MM.1S (cell line): ENCODE measurements around the gene PLA2G4B.

Source experiments
- DNase-seq: peaks from one replicate; pipeline ENCODE4 v3.0.0-alpha.2; 2015
- H2AFZ ChIP-seq: fragments of 300-600 bp; sonication (generic); 2 replicates; pipeline ENCODE4 v1.6.0; 2016; ENCODE audit warnings: antibody characterized with exemption, low read length
- H3F3A ChIP-seq: fragments of 300-600 bp; sonication (generic); 2 replicates; pipeline ENCODE4 v1.6.1; 2016; ENCODE audit warnings: mild to moderate bottlenecking, antibody characterized with exemption, low read length, moderate library complexity, mixed read lengths; ENCODE audit not compliant: insufficient read depth
- H3K27ac ChIP-seq: fragments of 300-600 bp; sonication (generic); 2 replicates; pipeline ENCODE4 v1.5.1; 2016; ENCODE audit warnings: mild to moderate bottlenecking, low read length
- H3K27me3 ChIP-seq: fragments of 300-600 bp; sonication (generic); replicated peaks from 2 replicates; pipeline ENCODE4 v1.6.0; 2016; ENCODE audit warnings: low read length; ENCODE audit not compliant: insufficient read depth
- H3K36me3 ChIP-seq: fragments of 300-600 bp; sonication (generic); replicated peaks from 2 replicates; pipeline ENCODE4 v1.6.1; 2016; ENCODE audit warnings: mild to moderate bottlenecking, low read length, mixed read lengths; ENCODE audit not compliant: insufficient read depth
- H3K4me1 ChIP-seq: fragments of 300-600 bp; sonication (generic); 2 replicates; pipeline ENCODE4 v1.6.1; 2016; ENCODE audit warnings: low read length, mixed read lengths
- H3K4me2 ChIP-seq: fragments of 300-600 bp; sonication (generic); 2 replicates; pipeline ENCODE4 v1.6.0; 2016; ENCODE audit warnings: low read depth, low read length
- H3K4me3 ChIP-seq: fragments of 300-600 bp; sonication (generic); 2 replicates; pipeline ENCODE4 v1.5.1; 2016; ENCODE audit warnings: low read length, mixed read lengths
- H3K79me2 ChIP-seq: fragments of 300-600 bp; sonication (generic); 2 replicates; pipeline ENCODE4 v1.6.1; 2016; ENCODE audit warnings: mixed run types, low read length, mixed read lengths
- H3K9ac ChIP-seq: fragments of 300-600 bp; sonication (generic); 2 replicates; pipeline ENCODE4 v1.6.1; 2016; ENCODE audit warnings: low read length, mixed read lengths
- H3K9me2 ChIP-seq: fragments of 300-600 bp; sonication (generic); replicated peaks from 2 replicates; pipeline ENCODE4 v1.6.1; 2016; ENCODE audit warnings: mild to moderate bottlenecking, low read length, mixed read lengths; ENCODE audit not compliant: insufficient read depth
- H3K9me3 ChIP-seq: fragments of 300-600 bp; sonication (generic); replicated peaks from 2 replicates; pipeline ENCODE4 v1.6.1; 2016; ENCODE audit warnings: mild to moderate bottlenecking, low read length, mixed read lengths; ENCODE audit not compliant: insufficient read depth
- H4K20me1 ChIP-seq: fragments of 300-600 bp; sonication (generic); 2 replicates; pipeline ENCODE4 v1.6.1; 2016; ENCODE audit warnings: mild to moderate bottlenecking, low read length, moderate library complexity, mixed read lengths; ENCODE audit not compliant: insufficient read depth
- EZH2 ChIP-seq: fragments of 300-600 bp; sonication (generic); optimal IDR thresholded peaks from 2 replicates; pipeline ENCODE3; 2017; ENCODE audit warnings: low read depth, mild to moderate bottlenecking, antibody characterized with exemption, low read length, mixed read lengths
- EZH2phosphoT487 ChIP-seq: fragments of 300-600 bp; sonication (generic); IDR thresholded peaks from 2 replicates; pipeline ENCODE4 v1.6.1; 2018; ENCODE audit warnings: antibody characterized with exemption, low read length
- TF ChIP-seq, protein P1 (sequence below): fragments of 300-600 bp; sonication (generic); IDR thresholded peaks from 2 replicates; pipeline ENCODE4 v1.5.1; 2016; ENCODE audit warnings: antibody characterized with exemption, low read length, mixed read lengths

The PLA2G4B gene

DNA sequence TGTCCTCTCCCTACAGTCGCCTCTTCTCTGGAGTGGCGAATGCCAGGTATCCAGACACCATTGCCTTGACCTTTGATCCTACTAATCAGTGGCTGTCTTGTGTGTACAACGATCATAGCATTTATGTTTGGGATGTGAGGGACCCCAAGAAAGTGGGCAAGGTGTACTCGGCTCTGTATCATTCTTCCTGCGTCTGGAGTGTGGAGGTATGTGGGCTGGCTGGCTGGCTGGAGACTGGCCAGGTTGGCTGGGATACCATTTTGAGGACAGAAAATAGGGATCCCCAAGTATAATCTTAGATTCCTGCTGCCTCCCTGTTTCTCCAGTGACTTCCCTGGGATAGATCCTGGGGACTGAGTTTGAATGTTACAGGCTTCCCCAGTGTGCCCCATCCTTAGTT is 24.1 kb upstream of the PLA2G4B start:
- H3K9ac ChIP-seq = no peak overlapping the region
- TF ChIP-seq EZH2 (no peak), EZH2phosphoT487 (no peak)
- TF ChIP-seq, protein P1, sequence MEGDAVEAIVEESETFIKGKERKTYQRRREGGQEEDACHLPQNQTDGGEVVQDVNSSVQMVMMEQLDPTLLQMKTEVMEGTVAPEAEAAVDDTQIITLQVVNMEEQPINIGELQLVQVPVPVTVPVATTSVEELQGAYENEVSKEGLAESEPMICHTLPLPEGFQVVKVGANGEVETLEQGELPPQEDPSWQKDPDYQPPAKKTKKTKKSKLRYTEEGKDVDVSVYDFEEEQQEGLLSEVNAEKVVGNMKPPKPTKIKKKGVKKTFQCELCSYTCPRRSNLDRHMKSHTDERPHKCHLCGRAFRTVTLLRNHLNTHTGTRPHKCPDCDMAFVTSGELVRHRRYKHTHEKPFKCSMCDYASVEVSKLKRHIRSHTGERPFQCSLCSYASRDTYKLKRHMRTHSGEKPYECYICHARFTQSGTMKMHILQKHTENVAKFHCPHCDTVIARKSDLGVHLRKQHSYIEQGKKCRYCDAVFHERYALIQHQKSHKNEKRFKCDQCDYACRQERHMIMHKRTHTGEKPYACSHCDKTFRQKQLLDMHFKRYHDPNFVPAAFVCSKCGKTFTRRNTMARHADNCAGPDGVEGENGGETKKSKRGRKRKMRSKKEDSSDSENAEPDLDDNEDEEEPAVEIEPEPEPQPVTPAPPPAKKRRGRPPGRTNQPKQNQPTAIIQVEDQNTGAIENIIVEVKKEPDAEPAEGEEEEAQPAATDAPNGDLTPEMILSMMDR = no peak
- no peaks in the 10 kb centered on the region for H3K9me3 ChIP-seq
- no peak overlapping the region for H3K27ac ChIP-seq
- no peak for DNase-seq
- H3K79me2 ChIP-seq = no peaks in the 10 kb centered on the region
- H2AFZ ChIP-seq = no peak overlapping the region
- no peaks in the 10 kb centered on the region for H3K36me3 ChIP-seq
- no peaks in the 10 kb centered on the region for H3K4me1 ChIP-seq
- no peaks in the 10 kb centered on the region for H3F3A ChIP-seq
- H3K9me2 ChIP-seq = no peaks in the 10 kb centered on the region
- no peak overlapping the region for H3K4me3 ChIP-seq
- no peaks in the 10 kb centered on the region for H4K20me1 ChIP-seq
- H3K4me2 ChIP-seq = no peak overlapping the region
- H3K27me3 ChIP-seq = no peaks in the 10 kb centered on the region

DNA sequence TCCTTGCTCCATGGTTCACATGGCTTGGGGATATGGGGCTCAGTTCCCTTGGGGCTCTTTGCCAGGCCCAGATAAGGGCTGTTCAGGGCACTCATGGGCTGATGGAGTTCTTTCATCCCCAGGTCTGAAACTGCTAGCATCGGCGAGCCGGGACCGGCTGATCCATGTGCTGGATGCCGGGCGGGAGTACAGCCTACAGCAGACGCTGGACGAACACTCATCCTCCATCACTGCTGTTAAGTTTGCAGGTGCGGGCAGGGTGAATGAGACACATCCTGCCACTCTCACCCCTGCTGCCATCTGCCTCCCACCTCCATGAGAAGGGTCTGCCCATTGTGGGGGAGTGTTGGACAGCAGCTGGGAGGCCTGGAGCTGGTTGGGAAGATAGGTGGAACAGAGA is 21.9 kb upstream of the PLA2G4B start:
- Histone ChIP-seq H3K27me3 (no peaks in the 10 kb centered on the region), H3K9me3 (no peaks in the 10 kb centered on the region), H3F3A (no peaks in the 10 kb centered on the region), H3K4me1 (no peaks in the 10 kb centered on the region), H3K9me2 (no peaks in the 10 kb centered on the region), H3K4me2 (no peak overlapping the region), H2AFZ (no peak overlapping the region), H4K20me1 (no peaks in the 10 kb centered on the region), H3K36me3 (no peaks in the 10 kb centered on the region), H3K27ac (no peak overlapping the region), H3K79me2 (no peaks in the 10 kb centered on the region), H3K9ac (no peak overlapping the region), H3K4me3 (no peak overlapping the region)
- DNase-seq = no peak
- TF ChIP-seq EZH2 (no peak), EZH2phosphoT487 (no peak)
- TF ChIP-seq, protein P1 = no peak

DNA sequence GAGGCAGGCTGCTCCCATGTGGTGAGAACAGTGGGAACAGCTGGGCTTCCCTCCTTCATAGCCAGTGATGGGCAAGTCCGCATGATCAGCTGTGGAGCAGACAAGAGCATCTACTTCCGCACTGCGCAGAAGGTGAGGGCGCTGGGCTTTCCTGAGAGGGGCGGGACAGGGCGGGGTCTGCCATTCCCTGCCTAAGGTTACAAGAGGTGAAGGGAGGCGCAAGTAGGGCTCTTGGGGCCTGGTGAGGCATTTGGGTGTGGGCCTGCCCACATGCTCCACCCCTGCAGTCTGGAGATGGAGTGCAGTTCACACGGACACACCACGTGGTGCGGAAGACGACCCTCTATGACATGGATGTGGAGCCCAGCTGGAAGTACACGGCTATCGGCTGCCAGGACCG is 21.3 kb upstream of the PLA2G4B start:
- H3K79me2 ChIP-seq = no peaks in the 10 kb centered on the region
- no peak overlapping the region for H3K9ac ChIP-seq
- no peak for TF ChIP-seq EZH2phosphoT487
- TF ChIP-seq, protein P1 = no peak
- no peak for TF ChIP-seq EZH2
- no peaks in the 10 kb centered on the region for H3F3A ChIP-seq
- no peaks in the 10 kb centered on the region for H3K27me3 ChIP-seq
- no peaks in the 10 kb centered on the region for H4K20me1 ChIP-seq
- no peaks in the 10 kb centered on the region for H3K9me2 ChIP-seq
- no peak overlapping the region for H2AFZ ChIP-seq
- H3K9me3 ChIP-seq = no peaks in the 10 kb centered on the region
- H3K4me1 ChIP-seq = no peaks in the 10 kb centered on the region
- no peak for DNase-seq
- no peak overlapping the region for H3K4me2 ChIP-seq
- no peak overlapping the region for H3K27ac ChIP-seq
- no peaks in the 10 kb centered on the region for H3K36me3 ChIP-seq
- H3K4me3 ChIP-seq = no peak overlapping the region
